Progenitor cell of endocrine pancreas (in vitro differentiated cells): ENCODE measurements around the gene PAPOLA. TPM values are rescaled to one million over a fixed set of nuclear protein-coding genes. Genes with fewer than 3 reads are reported as not detected.

Experiments used
- DNase-seq: peaks from one replicate; pipeline ENCODE4 v3.0.0; 2021; ENCODE audit warnings: low spot score; ENCODE audit not compliant: unreplicated experiment
- H3K27ac Mint-ChIP-seq: 2 replicates; pipeline ENCODE4 v1.8.0; 2021; ENCODE audit warnings: mild to moderate bottlenecking, moderate library complexity, mixed read lengths
- H3K27me3 Mint-ChIP-seq: 2 replicates; pipeline ENCODE4 v1.8.0; 2021; ENCODE audit warnings: mixed read lengths
- H3K36me3 Mint-ChIP-seq: 2 replicates; pipeline ENCODE4 v1.8.0; 2022; ENCODE audit warnings: mixed read lengths; ENCODE audit not compliant: insufficient read depth
- H3K4me1 Mint-ChIP-seq: 2 replicates; pipeline ENCODE4 v1.8.0; 2021; ENCODE audit warnings: low read depth, mixed read lengths
- H3K4me3 Mint-ChIP-seq: 2 replicates; pipeline ENCODE4 v1.8.0; 2021; ENCODE audit warnings: low read depth, mild to moderate bottlenecking, moderate library complexity, mixed read lengths
- H3K9me3 Mint-ChIP-seq: 2 replicates; pipeline ENCODE4 v1.8.0; 2021; ENCODE audit warnings: low read depth, mixed read lengths
- total RNA-seq: library from RNA; stranded (reverse); gene quantifications from 2 replicates; pipeline ENCODE4 v1.2.1, GENCODE V29; 2021
- TF ChIP-seq, protein P1 (sequence below): fragments of 200-600 bp; sonication (generic); IDR thresholded peaks from one replicate; pipeline ENCODE4 v1.5.0; 2021; ENCODE audit warnings: antibody characterized with exemption, mild to moderate bottlenecking; ENCODE audit not compliant: unreplicated experiment

The PAPOLA gene
- total RNA-seq, 1 donor from 2014 or later, result 279 TPM

- DNase-seq, result no peak
- Mint-ChIP-seq H3K27me3 (no peaks in the 10 kb centered on the region), H3K27ac (no peak overlapping the region), H3K4me1 (peaks cover 4% of the 10 kb centered on the region), H3K4me3 (no peak overlapping the region), H3K36me3 (peaks cover 2% of the 10 kb centered on the region), H3K9me3 (no peaks in the 10 kb centered on the region)
- TF ChIP-seq, protein P1, sequence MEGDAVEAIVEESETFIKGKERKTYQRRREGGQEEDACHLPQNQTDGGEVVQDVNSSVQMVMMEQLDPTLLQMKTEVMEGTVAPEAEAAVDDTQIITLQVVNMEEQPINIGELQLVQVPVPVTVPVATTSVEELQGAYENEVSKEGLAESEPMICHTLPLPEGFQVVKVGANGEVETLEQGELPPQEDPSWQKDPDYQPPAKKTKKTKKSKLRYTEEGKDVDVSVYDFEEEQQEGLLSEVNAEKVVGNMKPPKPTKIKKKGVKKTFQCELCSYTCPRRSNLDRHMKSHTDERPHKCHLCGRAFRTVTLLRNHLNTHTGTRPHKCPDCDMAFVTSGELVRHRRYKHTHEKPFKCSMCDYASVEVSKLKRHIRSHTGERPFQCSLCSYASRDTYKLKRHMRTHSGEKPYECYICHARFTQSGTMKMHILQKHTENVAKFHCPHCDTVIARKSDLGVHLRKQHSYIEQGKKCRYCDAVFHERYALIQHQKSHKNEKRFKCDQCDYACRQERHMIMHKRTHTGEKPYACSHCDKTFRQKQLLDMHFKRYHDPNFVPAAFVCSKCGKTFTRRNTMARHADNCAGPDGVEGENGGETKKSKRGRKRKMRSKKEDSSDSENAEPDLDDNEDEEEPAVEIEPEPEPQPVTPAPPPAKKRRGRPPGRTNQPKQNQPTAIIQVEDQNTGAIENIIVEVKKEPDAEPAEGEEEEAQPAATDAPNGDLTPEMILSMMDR, result no peak
These were observed 20.4 kb upstream of the PAPOLA start for GRCh38 chr14:96481731-96482314.

GRCh38 chr14:96482986-96483385 lies 19.2 kb upstream of the PAPOLA start:
- DNase-seq, result no peak
- H3K9me3 Mint-ChIP-seq, result no peaks in the 10 kb centered on the region
- no peak overlapping the region for H3K4me3 Mint-ChIP-seq
- H3K27ac Mint-ChIP-seq, result no peak overlapping the region
- peaks cover 2% of the 10 kb centered on the region for H3K36me3 Mint-ChIP-seq
- TF ChIP-seq, protein P1, result no peak
- no peaks in the 10 kb centered on the region for H3K27me3 Mint-ChIP-seq
- peaks cover 4% of the 10 kb centered on the region for H3K4me1 Mint-ChIP-seq

DNA sequence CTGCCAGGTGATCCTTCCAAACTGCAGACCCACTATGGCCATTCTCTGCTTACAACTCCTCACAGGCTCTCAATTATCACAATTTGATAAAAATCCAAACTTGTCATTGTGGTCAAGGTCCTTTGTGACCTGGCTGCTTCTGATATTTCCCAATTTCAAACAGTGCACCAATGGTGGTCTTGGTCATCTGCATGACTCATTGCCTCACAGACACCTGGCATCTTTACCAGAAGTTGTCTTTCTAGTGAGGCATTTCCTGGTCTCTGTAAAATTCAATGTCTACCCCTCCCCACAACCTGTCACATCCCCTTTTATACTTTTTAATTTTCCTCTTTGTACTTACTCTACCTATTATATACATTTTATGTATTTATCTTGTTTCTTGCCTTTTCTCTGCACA lies 17.8 kb upstream of the PAPOLA start:
- no peak for DNase-seq
- H3K27ac Mint-ChIP-seq, result no peak overlapping the region
- no peaks in the 10 kb centered on the region for H3K9me3 Mint-ChIP-seq
- TF ChIP-seq, protein P1, result no peak
- no peaks in the 10 kb centered on the region for H3K27me3 Mint-ChIP-seq
- H3K36me3 Mint-ChIP-seq, result peaks cover 2% of the 10 kb centered on the region
- peaks cover 3% of the 10 kb centered on the region for H3K4me1 Mint-ChIP-seq
- no peak overlapping the region for H3K4me3 Mint-ChIP-seq

- H3K9me3 Mint-ChIP-seq, result no peaks in the 10 kb centered on the region
- peaks cover 2% of the 10 kb centered on the region for H3K36me3 Mint-ChIP-seq
- no peak for DNase-seq
- H3K27ac Mint-ChIP-seq, result no peak overlapping the region
- H3K27me3 Mint-ChIP-seq, result no peaks in the 10 kb centered on the region
- no peaks in the 10 kb centered on the region for H3K4me1 Mint-ChIP-seq
- no peak overlapping the region for H3K4me3 Mint-ChIP-seq
- TF ChIP-seq, protein P1, result no peak
These were observed 15.5 kb upstream of the PAPOLA start for GRCh38 chr14:96486705-96487104.

- H3K27me3 Mint-ChIP-seq, result no peaks in the 10 kb centered on the region
- DNase-seq, result no peak
- H3K36me3 Mint-ChIP-seq, result peaks cover under 1% of the 10 kb centered on the region
- H3K4me1 Mint-ChIP-seq, result no peaks in the 10 kb centered on the region
- no peak overlapping the region for H3K4me3 Mint-ChIP-seq
- no peak overlapping the region for H3K27ac Mint-ChIP-seq
- H3K9me3 Mint-ChIP-seq, result no peaks in the 10 kb centered on the region
- TF ChIP-seq, protein P1, result no peak
These were observed 12.9 kb upstream of the PAPOLA start for GRCh38 chr14:96489327-96489726.
